LNCaP clone FGC (cell line): Measurements from ENCODE around the gene NDUFA6.

ENCODE experiments used
- DNase-seq: peaks from one replicate; pipeline ENCODE4 v3.0.0-alpha.2; 2011; ENCODE audit warnings: low read depth
- H3K4me3 ChIP-seq: 2 replicates; pipeline ENCODE4 v1.5.1; 2011; ENCODE audit warnings: mild to moderate bottlenecking, low read depth, low read length, control low read depth
- TF ChIP-seq, protein P1 (sequence below): IDR thresholded peaks from 2 replicates; pipeline ENCODE4 v1.5.1; 2012; ENCODE audit warnings: mild to moderate bottlenecking; ENCODE audit not compliant: control insufficient read depth, insufficient read depth; ENCODE audit errors: extremely low read depth

Gene NDUFA6

DNA sequence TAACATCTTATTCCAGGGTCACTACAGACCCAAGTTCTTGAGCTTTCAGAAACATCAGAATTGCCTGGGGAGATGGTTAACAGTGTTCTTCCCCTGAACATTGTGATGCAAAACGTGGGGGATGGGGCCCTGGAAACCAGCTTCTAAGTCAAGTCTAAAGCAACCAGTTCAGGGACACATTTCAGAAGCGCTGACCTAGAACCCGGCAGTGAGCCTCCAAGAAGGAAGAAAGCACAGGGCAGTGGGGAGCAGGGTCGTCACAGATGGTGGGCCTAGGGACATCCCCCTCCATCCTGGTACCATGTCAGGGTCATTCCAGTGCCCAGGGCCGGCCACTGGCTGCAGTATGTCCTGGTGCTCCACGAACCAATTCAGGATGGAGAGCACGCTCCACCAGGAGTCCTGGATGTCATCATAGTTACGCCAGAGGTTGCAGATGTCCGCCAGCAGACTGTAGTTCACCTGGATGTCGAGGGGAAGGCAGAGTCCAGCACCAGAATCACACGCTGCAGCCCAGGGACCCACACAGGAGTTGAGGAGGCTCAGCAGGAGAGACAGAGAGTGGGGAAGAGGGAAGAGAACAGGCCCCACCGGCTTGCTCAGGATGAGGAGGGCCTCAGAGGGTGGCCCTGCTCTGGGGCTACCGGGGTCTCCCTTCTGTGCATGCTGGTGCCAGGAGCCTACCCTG, 25.0 kb downstream of the NDUFA6 start:
- TF ChIP-seq, protein P1, sequence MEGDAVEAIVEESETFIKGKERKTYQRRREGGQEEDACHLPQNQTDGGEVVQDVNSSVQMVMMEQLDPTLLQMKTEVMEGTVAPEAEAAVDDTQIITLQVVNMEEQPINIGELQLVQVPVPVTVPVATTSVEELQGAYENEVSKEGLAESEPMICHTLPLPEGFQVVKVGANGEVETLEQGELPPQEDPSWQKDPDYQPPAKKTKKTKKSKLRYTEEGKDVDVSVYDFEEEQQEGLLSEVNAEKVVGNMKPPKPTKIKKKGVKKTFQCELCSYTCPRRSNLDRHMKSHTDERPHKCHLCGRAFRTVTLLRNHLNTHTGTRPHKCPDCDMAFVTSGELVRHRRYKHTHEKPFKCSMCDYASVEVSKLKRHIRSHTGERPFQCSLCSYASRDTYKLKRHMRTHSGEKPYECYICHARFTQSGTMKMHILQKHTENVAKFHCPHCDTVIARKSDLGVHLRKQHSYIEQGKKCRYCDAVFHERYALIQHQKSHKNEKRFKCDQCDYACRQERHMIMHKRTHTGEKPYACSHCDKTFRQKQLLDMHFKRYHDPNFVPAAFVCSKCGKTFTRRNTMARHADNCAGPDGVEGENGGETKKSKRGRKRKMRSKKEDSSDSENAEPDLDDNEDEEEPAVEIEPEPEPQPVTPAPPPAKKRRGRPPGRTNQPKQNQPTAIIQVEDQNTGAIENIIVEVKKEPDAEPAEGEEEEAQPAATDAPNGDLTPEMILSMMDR = no peak
- H3K4me3 ChIP-seq = no peak overlapping the region
- DNase-seq = no peak

DNA sequence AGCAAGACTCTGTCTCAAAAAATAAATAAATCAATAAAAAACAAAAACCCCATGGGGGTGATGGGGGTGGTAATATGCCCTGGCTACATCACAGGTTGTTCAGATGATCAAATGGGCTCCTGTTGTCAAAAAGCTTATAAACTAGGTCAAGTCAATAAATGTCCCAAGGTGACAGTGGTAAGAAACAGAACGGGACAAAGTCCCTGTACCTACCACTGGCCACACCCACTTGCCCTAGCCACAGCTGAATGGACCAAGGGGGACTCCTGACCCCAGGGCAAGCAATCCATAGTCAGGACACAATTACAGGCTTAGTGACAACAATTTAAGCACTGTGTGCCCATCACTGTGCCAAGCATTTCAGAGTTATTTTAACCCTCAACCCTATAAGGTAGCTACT, 25.9 kb downstream of the NDUFA6 start:
- H3K4me3 ChIP-seq = no peak overlapping the region
- DNase-seq = no peak
- TF ChIP-seq, protein P1 = no peak

DNA sequence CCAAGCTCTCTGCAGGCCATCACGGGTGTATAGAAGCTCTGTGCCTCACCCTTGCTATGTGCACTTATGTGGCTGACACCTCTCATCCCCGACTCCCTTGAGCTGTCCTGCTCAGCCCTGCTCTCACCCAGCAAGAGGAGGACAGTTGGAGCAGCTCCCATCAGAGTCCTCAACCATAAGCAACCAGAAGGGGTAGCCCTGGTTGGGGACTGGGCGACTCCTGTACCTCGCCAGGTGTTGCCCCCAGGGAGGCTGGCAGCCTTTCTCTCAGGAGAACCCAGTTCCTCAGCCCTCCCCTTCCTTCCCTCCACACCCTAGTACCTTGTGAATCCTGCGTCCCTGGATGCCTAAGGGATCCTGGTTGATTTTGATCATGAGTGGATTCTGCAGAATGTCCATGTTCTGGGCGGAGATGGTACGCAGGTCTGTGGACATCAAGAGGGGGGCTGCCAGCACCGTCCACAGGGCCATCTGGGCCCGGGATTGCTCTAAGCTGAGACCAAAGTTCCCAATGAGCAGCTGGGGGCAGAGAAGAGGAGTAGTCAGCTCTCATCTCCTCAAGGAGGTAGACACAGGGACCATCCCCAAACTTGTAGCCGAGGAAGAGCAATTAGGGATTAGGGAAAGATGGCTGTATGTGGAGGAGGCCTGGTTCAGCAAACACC, 27.9 kb downstream of the NDUFA6 start:
- DNase-seq = no peak
- TF ChIP-seq, protein P1 = no peak
- no peak overlapping the region for H3K4me3 ChIP-seq

DNA sequence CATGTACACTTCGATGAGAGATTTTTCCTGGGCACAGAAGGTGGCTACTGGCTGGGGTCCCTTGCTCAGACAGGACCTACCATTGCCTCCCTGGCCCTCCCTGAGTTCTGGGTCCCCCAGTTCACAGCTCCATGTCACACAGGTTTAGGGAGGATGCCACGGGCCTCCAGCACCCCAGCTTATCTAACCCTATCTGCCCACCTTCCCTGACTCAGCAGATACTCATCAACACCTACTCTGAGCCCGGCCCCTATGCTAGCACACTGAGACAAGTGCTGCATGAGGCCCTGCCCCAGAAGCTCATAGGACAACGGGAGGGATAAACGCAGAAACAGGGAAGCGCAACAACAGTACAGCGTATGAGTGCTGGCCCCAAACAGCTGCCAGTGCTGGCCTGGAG, 29.5 kb downstream of the NDUFA6 start:
- no peak overlapping the region for H3K4me3 ChIP-seq
- TF ChIP-seq, protein P1 = no peak
- DNase-seq = no peak

DNA sequence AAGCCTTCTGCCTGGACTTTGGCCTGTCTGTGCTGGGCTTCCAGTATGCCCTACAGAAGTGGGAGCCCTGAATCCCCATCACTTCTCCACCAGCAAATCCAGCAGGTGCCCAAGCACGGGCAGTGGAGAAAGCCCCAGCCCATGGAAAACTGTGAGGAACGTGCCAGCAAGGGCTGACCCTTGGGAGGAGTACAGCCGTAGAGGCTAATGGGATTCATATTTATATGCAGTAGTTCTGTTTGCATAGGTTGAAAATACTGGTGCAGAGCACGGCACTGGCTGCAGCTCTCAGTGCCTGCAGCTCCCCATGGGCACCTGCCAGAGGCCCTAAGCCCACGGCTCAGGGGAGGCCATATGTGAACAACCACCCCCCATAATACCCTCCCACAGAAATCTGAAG, 30.1 kb downstream of the NDUFA6 start:
- no peak overlapping the region for H3K4me3 ChIP-seq
- TF ChIP-seq, protein P1 = no peak
- DNase-seq = no peak

DNA sequence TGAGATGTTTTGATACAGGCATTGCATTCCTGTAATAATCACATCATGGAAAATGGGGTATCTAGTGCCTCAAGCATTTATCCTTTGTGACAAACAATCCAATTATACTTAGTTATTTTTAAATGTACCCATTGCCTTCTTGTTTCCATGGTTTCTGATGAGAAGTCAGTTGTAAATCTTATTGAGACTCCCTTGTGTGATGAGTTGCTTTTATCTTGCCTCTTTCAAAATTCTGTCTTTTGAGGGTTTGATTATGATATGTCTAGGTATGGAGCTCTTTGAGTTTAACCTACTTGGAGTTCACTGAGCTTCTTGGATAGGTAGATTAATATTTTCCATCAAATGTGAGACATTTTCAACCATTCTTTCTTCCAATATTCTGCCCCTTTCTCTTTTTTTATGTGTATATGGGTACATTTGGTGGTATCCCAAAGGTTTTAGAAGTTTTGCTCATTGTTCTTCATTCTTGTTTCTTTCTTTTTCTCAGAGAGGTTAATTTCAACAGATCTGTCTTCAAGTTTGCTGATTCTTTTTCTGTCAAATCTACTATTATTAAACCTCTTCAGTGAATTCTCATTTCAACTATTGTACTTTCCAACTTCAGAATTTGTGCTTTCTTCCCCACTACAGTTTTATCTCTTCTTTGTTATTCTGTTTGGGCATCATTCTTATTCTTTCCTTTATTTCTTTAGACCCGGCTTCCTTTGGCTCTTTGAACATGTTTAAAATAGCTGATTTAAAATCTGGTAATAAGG, 33.6 kb downstream of the NDUFA6 start:
- TF ChIP-seq, protein P1 = no peak
- H3K4me3 ChIP-seq = no peak overlapping the region
- no peak for DNase-seq
